ENCODE measurements around the gene RMRP.
"Not testable (repeated sequence)": the region's sequence is repeated elsewhere in the genome, so short reads cannot be mapped to it uniquely, and the experiment has no call there.

GRCh38 chr9:35641478-35641877 is 16.3 kb downstream of the RMRP start:
- TF ChIP-seq CTCF (IDR thresholded peaks at IDR 0.05; ENCODE audit: low read depth, low read length); EZH2phosphoT487 (IDR thresholded peaks at IDR 0.05; ENCODE audit: low read depth): not testable (repeated sequence)

All from OCI-LY3 (cell line).